A673 (cell line): ENCODE results near the gene ATP9A.
A peak's percentile ranks its signal among the peaks of the same experiment; 100 is the strongest.

Source experiments
- CTCF ChIP-seq: fragments of 300-800, 200-600 bp; sonication (generic); conservative IDR thresholded peaks from 2 replicates; pipeline ENCODE4 v1.5.1; 2017; ENCODE audit warnings: low read depth, mild to moderate bottlenecking, antibody characterized with exemption, low read length, moderate library complexity, mixed read lengths
- EZH2 ChIP-seq: fragments of 200-600 bp; sonication (generic); IDR thresholded peaks from 2 replicates; pipeline ENCODE4 v1.6.1; 2017; ENCODE audit warnings: borderline replicate concordance, low read depth, mild to moderate bottlenecking, mixed read lengths, antibody characterized with exemption, low read length; ENCODE audit not compliant: poor library complexity, severe bottlenecking

- TF ChIP-seq CTCF (0 out of 2 replicates have a peak, but pooled peaks have one; percentile 13), EZH2 (no peak)
Measured at GRCh38 chr20:51563486-51564332, 204.5 kb downstream of the ATP9A start.
